H1 (cell line): Measurements from ENCODE around the gene TNFRSF1A.
A peak's percentile ranks its signal among the peaks of the same experiment; 100 is the strongest.

Source experiments
- ATF3 ChIP-seq: IDR thresholded peaks from 2 replicates; pipeline ENCODE4 v1.6.1; 2011; ENCODE audit warnings: low read depth, mild to moderate bottlenecking, low read length; ENCODE audit not compliant: insufficient read depth
- CHD1 ChIP-seq: IDR thresholded peaks from 2 replicates; pipeline ENCODE4 v1.6.1; 2012; ENCODE audit warnings: low read depth, low read length, improper control_type of control experiment
- CHD2 ChIP-seq: IDR thresholded peaks from 2 replicates; pipeline ENCODE4 v1.6.1; 2012; ENCODE audit warnings: low read length, improper control_type of control experiment
- EP300 ChIP-seq, 2 experiments: IDR thresholded peaks; 1 replicate in 1 of 2; 2 replicates in 1 of 2; pipeline ENCODE4 v1.6.1; 2011 to 2012; ENCODE audit warnings: low read depth in 2 of 2, low read length in 2 of 2, mild to moderate bottlenecking in 2 of 2, borderline replicate concordance in 1 of 2, inconsistent platforms in 1 of 2, moderate library complexity in 1 of 2
- POLR2A ChIP-seq, 2 experiments: IDR thresholded peaks; 1 replicate in 1 of 2; 2 replicates in 1 of 2; pipeline ENCODE4 v1.6.1; 2011; ENCODE audit warnings: low read depth in 2 of 2, low read length in 2 of 2, mild to moderate bottlenecking in 2 of 2; ENCODE audit errors: control extremely low read depth in 1 of 2
- POLR2AphosphoS5 ChIP-seq: IDR thresholded peaks from 2 replicates; pipeline ENCODE4 v1.6.1; 2011; ENCODE audit warnings: low read depth, low read length
- TAF7 ChIP-seq: optimal IDR thresholded peaks from 2 replicates; pipeline ENCODE3; 2011; ENCODE audit warnings: low read depth, mild to moderate bottlenecking, inconsistent platforms, low read length, moderate library complexity, borderline replicate concordance
- TBP ChIP-seq: IDR thresholded peaks from 2 replicates; pipeline ENCODE4 v1.6.1; 2011; ENCODE audit warnings: low read depth, low read length, improper control_type of control experiment
- TCF12 ChIP-seq: IDR thresholded peaks from 2 replicates; pipeline ENCODE4 v1.6.1; 2011; ENCODE audit warnings: low read depth, mild to moderate bottlenecking, low read length
- TF ChIP-seq, protein P1 (sequence below), 3 experiments: IDR thresholded peaks; 1 replicate in 2 of 3; 2 replicates in 1 of 3; pipeline versions ENCODE4 v1.5.1 to v1.6.1; 2011; ENCODE audit warnings: low read length in 3 of 3, mild to moderate bottlenecking in 3 of 3, inconsistent platforms in 2 of 3, low read depth in 1 of 3, moderate library complexity in 1 of 3; ENCODE audit not compliant: insufficient read depth in 1 of 3; ENCODE audit errors: control extremely low read depth in 1 of 3
- TF ChIP-seq, protein P2 (sequence below): IDR thresholded peaks from 2 replicates; pipeline ENCODE4 v1.6.1; 2011; ENCODE audit warnings: low read length, improper control_type of control experiment

DNA sequence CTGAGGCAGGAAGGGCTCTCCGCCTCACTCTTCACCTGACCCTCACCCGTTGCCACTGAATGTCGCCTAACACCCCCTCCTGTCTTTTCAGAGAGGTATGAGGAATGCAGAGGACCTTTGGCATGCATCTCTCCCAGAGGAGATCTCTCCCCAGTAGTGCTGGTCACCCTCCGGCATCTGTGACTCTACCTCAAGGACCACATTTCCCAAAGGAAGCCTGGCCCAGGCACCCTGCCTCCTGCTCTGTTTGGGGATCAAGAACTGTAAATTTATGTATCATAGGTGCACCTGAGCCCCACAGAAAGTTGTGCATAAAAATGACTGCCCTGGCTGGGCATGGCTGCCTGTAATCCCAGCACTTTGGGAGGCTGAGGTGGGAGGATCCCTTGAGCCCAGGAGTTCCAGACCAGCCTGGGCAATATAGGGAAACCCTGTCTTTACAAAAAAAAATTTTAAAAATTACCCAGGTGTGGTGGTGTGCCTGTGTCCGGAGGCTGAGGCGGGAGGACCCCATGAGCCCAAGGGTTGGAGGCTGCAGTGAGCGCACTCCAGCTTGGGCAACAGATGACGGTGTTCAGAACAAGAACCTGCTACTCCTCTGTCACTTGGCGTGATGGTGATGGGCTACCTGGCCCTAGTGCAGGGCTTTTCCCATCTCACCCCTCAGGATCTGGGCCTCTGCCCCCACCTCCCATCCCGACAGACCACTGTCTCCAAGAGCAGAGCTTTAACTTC is 13.7 kb downstream of the TNFRSF1A start:
- no peak for TF ChIP-seq EP300 (IDR thresholded peaks at IDR 0.05; ENCODE audit: borderline replicate concordance in 1 of 2, low read depth in 2 of 2, low read length in 2 of 2)
- TF ChIP-seq POLR2AphosphoS5, result peak; percentile 42; the same call in 1 of the 2 replicates
- TF ChIP-seq, protein P1, sequence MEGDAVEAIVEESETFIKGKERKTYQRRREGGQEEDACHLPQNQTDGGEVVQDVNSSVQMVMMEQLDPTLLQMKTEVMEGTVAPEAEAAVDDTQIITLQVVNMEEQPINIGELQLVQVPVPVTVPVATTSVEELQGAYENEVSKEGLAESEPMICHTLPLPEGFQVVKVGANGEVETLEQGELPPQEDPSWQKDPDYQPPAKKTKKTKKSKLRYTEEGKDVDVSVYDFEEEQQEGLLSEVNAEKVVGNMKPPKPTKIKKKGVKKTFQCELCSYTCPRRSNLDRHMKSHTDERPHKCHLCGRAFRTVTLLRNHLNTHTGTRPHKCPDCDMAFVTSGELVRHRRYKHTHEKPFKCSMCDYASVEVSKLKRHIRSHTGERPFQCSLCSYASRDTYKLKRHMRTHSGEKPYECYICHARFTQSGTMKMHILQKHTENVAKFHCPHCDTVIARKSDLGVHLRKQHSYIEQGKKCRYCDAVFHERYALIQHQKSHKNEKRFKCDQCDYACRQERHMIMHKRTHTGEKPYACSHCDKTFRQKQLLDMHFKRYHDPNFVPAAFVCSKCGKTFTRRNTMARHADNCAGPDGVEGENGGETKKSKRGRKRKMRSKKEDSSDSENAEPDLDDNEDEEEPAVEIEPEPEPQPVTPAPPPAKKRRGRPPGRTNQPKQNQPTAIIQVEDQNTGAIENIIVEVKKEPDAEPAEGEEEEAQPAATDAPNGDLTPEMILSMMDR (IDR thresholded peaks at IDR 0.05; ENCODE audit: control extremely low read depth in 1 of 3, insufficient read depth in 1 of 3, low read depth in 1 of 3, low read length in 3 of 3), result no peak
- TF ChIP-seq TBP, result no peak
- TF ChIP-seq, protein P2, sequence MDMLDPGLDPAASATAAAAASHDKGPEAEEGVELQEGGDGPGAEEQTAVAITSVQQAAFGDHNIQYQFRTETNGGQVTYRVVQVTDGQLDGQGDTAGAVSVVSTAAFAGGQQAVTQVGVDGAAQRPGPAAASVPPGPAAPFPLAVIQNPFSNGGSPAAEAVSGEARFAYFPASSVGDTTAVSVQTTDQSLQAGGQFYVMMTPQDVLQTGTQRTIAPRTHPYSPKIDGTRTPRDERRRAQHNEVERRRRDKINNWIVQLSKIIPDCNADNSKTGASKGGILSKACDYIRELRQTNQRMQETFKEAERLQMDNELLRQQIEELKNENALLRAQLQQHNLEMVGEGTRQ, result no peak
- no peak for TF ChIP-seq TCF12
- no peak for TF ChIP-seq TAF7
- TF ChIP-seq CHD1, result no peak
- TF ChIP-seq CHD2, result no peak
- TF ChIP-seq ATF3, result no peak
- TF ChIP-seq POLR2A (IDR thresholded peaks at IDR 0.05; ENCODE audit: control extremely low read depth in 1 of 2, low read depth in 2 of 2, low read length in 2 of 2), result peak in 1 of 2 experiments; percentile 18; a peak in 1 of 3 replicates
